Measurements from ENCODE around the gene BMP6. TPM values are rescaled to one million over a fixed set of nuclear protein-coding genes. Genes with fewer than 3 reads are reported as not detected.

The BMP6 gene
- total RNA-seq, 1 experiment from 2014 or later, result 0.28 TPM

- WGBS (ENCODE audit: extremely low coverage, insufficient read length, low lambda C conversion rate), result no CpG with 5 or more reads among the region's 4 CpGs
- Histone ChIP-seq H2BK120ac (ENCODE audit: low read depth, low read length, poor library complexity, severe bottlenecking) (no peak overlapping the region), H3K4ac (ENCODE audit: low read depth, low read length) (no peak overlapping the region), H2AFZ (ENCODE audit: low read length) (no peak overlapping the region), H4K8ac (replicated peaks; ENCODE audit: insufficient read length, low read depth, low read length) (no peak overlapping the region), H3K79me2 (ENCODE audit: insufficient read depth, low read length) (no peaks in the 10 kb centered on the region), H2BK20ac (ENCODE audit: low read depth, low read length, poor library complexity, severe bottlenecking) (no peak overlapping the region), H2AK5ac (ENCODE audit: insufficient read length, low read length) (no peak overlapping the region), H2BK5ac (ENCODE audit: insufficient read length, low read length) (no peak overlapping the region), H3K56ac (ENCODE audit: insufficient read length, low read depth, low read length) (no peak overlapping the region), H3T11ph (ENCODE audit: low read length) (no peak overlapping the region), H3K9ac (ENCODE audit: extremely low read depth, insufficient read length, low read length) (no peak overlapping the region), H3K27me3 (ENCODE audit: insufficient read depth, low read length) (no peaks in the 10 kb centered on the region), H2BK15ac (ENCODE audit: low read depth, low read length) (no peak overlapping the region), H3K4me1 (ENCODE audit: insufficient read depth, low read length) (no peaks in the 10 kb centered on the region), H3K9me3 (ENCODE audit: control insufficient read depth, low read depth, low read length) (no peaks in the 10 kb centered on the region), H3K79me1 (ENCODE audit: insufficient read depth, low read depth, low read length, poor library complexity, severe bottlenecking) (no peaks in the 10 kb centered on the region), H3K14ac (ENCODE audit: insufficient read depth, low read length) (no peak overlapping the region), H3K18ac (ENCODE audit: insufficient read length, low read depth, low read length) (no peak overlapping the region), H4K91ac (ENCODE audit: insufficient read length, low read depth, low read length) (no peak overlapping the region), H3K23ac (ENCODE audit: insufficient read length, low read depth, low read length) (no peak overlapping the region), H3K27ac (ENCODE audit: insufficient read length, low read depth, low read length) (no peak overlapping the region), H4K20me1 (ENCODE audit: control insufficient read depth, insufficient read depth, insufficient read length) (no peaks in the 10 kb centered on the region), H3K4me2 (ENCODE audit: insufficient read depth, insufficient read length, low read length) (no peak overlapping the region), H3K23me2 (ENCODE audit: insufficient read length, low read depth, low read length, poor library complexity, severe bottlenecking) (no peaks in the 10 kb centered on the region), H4K5ac (ENCODE audit: insufficient read length, low read depth, low read length) (no peak overlapping the region), H2BK12ac (ENCODE audit: insufficient read length, low read depth, low read length) (no peak overlapping the region)
- H3K36me3 Mint-ChIP-seq (ENCODE audit: insufficient read depth in 1 of 3, low read depth in 3 of 3), result no peaks in the 10 kb centered on the region
- H3K9me3 Mint-ChIP-seq, result peaks cover 0 to 4% of the 10 kb centered on the region in 2 experiments; a peak in 1 of 5 replicates
- no peak for TF ChIP-seq CTCF (conservative IDR thresholded peaks at IDR 0.05)
- no peaks in the 10 kb centered on the region; the same call in none of the 2 replicates for H3K27me3 Mint-ChIP-seq (ENCODE audit: low read depth)
- H3K27ac Mint-ChIP-seq, result no peak overlapping the region
- no peak for DNase-seq
- H3K4me3 Mint-ChIP-seq, result no peak overlapping the region
- no peaks in the 10 kb centered on the region for H3K4me1 Mint-ChIP-seq
Observed at GRCh38 chr6:7706269-7706668, 19.6 kb upstream of the BMP6 start.
